Measurements from ENCODE around the gene TSPAN9. TPM values are rescaled to one million over a fixed set of nuclear protein-coding genes. Genes with fewer than 3 reads are reported as not detected.

Gene TSPAN9
- polyA plus RNA-seq, 2 of the 4 experiments (the other 2 are of a cell fraction) = 12.4 to 16.1 TPM

DNA sequence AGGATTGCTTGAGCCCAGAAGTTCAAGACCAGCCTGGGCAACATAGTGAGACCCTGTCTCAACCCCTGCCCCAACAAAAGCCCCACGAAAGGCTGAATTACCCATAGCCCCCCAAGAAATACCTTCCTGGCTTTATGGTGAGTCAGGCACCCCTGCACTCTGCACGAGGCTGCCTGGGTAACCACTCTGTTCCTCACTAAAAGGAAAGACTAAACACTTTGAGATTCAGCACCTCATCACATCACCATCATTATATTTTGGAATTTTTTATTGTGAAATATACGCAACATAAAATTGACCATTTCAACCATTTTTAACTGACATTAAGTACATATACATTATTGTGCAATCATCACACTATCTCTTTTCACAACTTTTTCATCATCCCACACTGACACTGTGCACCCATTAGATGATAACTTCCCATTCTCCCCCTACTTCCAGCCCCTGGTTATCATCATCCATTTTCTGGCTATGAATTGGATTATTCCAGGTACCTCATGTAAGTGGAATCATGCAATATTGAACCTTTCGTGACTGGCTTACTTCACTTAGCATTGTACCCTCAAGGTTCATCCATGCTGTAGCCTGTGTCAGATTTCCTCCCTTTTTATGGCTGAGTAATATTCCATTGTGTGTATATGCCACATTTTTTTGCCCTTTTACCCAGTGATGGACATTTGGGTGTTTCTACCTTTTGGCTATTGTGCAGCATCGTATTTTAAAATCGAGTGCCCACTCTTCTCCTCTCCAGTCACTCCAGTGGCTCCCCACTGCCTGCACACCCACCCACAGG, 51.5 kb downstream of the TSPAN9 start:
- WGBS (ENCODE audit: missing lambda C conversion rate) = 42% methylated on average over 6 of the region's 6 CpGs
- no peak overlapping the region for H3K4me2 ChIP-seq
- ChIA-PET CTCF (interaction anchor here (0.6 to 13.0 kb wide), 10 partner anchors 55 to 530 kb away, joined by 3 to 353 read pairs (median 5); no protein-coding TSS in a partner anchor), POLR2A (no interaction called here)
- H3K4me1 ChIP-seq = 0 out of 3 replicates have a peak, but pooled peaks cover 4% of the 10 kb centered on the region
- TF ChIP-seq ESRRA (IDR thresholded peaks at IDR 0.05; ENCODE audit: borderline replicate concordance, low read length) (no peak), CBX2 (IDR thresholded peaks at IDR 0.05; ENCODE audit: borderline replicate concordance, low read depth) (no peak), KDM1A (IDR thresholded peaks at IDR 0.05; ENCODE audit: low read depth) (no peak)
- TF ChIP-seq, protein P1, sequence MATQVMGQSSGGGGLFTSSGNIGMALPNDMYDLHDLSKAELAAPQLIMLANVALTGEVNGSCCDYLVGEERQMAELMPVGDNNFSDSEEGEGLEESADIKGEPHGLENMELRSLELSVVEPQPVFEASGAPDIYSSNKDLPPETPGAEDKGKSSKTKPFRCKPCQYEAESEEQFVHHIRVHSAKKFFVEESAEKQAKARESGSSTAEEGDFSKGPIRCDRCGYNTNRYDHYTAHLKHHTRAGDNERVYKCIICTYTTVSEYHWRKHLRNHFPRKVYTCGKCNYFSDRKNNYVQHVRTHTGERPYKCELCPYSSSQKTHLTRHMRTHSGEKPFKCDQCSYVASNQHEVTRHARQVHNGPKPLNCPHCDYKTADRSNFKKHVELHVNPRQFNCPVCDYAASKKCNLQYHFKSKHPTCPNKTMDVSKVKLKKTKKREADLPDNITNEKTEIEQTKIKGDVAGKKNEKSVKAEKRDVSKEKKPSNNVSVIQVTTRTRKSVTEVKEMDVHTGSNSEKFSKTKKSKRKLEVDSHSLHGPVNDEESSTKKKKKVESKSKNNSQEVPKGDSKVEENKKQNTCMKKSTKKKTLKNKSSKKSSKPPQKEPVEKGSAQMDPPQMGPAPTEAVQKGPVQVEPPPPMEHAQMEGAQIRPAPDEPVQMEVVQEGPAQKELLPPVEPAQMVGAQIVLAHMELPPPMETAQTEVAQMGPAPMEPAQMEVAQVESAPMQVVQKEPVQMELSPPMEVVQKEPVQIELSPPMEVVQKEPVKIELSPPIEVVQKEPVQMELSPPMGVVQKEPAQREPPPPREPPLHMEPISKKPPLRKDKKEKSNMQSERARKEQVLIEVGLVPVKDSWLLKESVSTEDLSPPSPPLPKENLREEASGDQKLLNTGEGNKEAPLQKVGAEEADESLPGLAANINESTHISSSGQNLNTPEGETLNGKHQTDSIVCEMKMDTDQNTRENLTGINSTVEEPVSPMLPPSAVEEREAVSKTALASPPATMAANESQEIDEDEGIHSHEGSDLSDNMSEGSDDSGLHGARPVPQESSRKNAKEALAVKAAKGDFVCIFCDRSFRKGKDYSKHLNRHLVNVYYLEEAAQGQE (IDR thresholded peaks at IDR 0.05) = no peak
- TF ChIP-seq, protein P2, sequence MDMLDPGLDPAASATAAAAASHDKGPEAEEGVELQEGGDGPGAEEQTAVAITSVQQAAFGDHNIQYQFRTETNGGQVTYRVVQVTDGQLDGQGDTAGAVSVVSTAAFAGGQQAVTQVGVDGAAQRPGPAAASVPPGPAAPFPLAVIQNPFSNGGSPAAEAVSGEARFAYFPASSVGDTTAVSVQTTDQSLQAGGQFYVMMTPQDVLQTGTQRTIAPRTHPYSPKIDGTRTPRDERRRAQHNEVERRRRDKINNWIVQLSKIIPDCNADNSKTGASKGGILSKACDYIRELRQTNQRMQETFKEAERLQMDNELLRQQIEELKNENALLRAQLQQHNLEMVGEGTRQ (IDR thresholded peaks at IDR 0.05) = no peak
- no peak overlapping the region for H3K4me3 ChIP-seq
- peaks cover 6% of the 10 kb centered on the region; the same call in 1 of the 3 replicates for H3K9me3 ChIP-seq
- no peak overlapping the region for H3K27ac ChIP-seq
- FAIRE-seq = no peak
- no peak for ATAC-seq
- no peak for DNase-seq (ENCODE audit: low read depth in 1 of 2, low spot score in 1 of 2)

DNA sequence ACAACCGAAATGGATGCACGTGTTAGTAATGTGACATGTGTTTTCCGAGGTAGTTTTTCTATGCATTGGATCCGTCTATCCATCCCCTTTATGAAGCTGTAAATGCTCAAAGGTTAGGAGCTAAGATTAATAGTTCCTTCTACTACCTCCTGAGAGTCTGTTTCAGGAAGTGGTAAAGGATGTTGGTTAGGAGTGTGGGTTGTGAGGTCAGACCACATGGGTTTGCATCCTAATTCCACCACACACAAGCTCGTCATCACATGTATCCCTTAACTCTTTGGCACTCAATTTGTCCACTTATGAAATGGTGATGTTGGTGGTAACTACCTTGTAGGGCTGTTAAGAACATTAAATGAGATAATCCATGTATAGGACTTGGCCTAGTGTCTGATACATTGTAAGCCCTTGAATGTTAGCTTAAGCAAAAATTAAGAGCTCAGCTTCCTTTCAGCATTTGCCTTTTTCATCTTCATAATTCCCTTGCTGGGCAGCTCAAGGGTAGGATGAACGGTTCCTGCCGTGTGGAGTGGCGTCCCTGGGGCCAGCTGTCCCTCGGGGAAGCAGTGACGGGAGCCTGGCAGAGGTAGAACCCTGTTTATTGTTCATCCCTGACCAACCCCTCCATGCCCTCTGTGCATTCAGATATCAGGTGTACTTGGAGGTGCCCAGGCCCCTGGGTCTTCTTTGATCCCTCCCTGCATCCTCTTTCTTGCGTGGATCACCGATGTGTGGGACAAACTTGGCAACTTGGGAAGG, 52.3 kb downstream of the TSPAN9 start:
- H3K9me3 ChIP-seq = peaks cover 6% of the 10 kb centered on the region; the same call in 1 of the 3 replicates
- ATAC-seq = no peak
- 72% methylated on average over 12 of the region's 12 CpGs for WGBS (ENCODE audit: missing lambda C conversion rate)
- H3K27ac ChIP-seq = no peak overlapping the region
- TF ChIP-seq, protein P3, sequence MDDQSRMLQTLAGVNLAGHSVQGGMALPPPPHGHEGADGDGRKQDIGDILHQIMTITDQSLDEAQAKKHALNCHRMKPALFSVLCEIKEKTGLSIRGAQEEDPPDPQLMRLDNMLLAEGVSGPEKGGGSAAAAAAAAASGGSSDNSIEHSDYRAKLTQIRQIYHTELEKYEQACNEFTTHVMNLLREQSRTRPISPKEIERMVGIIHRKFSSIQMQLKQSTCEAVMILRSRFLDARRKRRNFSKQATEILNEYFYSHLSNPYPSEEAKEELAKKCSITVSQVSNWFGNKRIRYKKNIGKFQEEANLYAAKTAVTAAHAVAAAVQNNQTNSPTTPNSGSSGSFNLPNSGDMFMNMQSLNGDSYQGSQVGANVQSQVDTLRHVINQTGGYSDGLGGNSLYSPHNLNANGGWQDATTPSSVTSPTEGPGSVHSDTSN (IDR thresholded peaks at IDR 0.05) = no peak
- TF ChIP-seq ESRRA (IDR thresholded peaks at IDR 0.05; ENCODE audit: borderline replicate concordance, low read length) (no peak), HOXB13 (CRISPR knock-in tag; IDR thresholded peaks at IDR 0.05; ENCODE audit: low read depth) (no peak), CEBPB (IDR thresholded peaks at IDR 0.05) (no peak), NPAS2 (CRISPR knock-in tag; IDR thresholded peaks at IDR 0.05; ENCODE audit: borderline replicate concordance) (no peak)
- ChIA-PET CTCF (interaction anchor here (0.7 to 13.0 kb wide), 7 partner anchors 12 to 171 kb away, joined by 3 to 353 read pairs (median 5); no protein-coding TSS in a partner anchor), POLR2A (no interaction called here)
- H3K4me3 ChIP-seq = no peak overlapping the region
- 0 out of 3 replicates have a peak, but pooled peaks cover 4% of the 10 kb centered on the region for H3K4me1 ChIP-seq
- no peak for FAIRE-seq
- no peak overlapping the region for H3K4me2 ChIP-seq
- DNase-seq (ENCODE audit: low read depth in 1 of 2, low spot score in 1 of 2) = no peak

DNA sequence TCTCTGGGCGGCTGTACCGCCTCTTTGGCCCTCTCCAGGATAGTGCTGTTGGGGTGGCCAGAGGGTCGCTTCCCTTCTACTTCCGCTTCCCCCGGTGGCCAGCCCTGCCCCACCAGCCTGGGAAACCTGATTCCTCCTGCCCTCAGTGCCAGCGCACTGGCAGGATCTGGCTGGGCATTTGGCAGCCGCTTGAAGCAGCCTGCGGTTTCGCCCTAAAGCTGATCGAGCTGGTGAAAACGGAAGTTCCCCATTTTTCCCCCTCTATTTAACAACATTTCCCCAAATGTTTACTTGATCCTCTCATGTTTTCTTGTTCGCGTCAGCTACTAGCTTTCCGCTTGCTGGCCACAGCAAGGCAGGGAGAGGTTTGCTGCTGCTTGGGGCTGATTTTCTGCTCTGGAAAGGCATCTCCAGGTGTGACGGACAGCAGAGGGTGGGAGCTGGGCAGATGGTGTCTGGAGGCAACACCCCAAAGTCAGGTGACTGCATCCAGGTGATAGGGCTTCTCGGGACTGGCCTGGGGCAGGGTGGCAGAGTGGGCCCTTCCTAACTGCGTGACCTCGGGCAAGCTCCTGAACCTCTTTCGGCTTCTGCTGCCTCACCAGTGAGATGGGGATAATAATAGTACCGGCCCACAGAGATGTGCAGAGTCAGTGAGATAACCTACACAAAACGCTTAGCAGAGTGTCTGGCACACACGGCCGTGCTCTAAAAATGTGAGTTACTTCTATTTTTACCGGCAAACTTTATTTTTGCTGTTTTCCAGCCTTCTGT, 53.1 kb downstream of the TSPAN9 start:
- TF ChIP-seq, protein P4, sequence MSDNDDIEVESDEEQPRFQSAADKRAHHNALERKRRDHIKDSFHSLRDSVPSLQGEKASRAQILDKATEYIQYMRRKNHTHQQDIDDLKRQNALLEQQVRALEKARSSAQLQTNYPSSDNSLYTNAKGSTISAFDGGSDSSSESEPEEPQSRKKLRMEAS (IDR thresholded peaks at IDR 0.05) = no peak
- TF ChIP-seq FOSL2 (IDR thresholded peaks at IDR 0.05) (no peak), FOSL2 (CRISPR knock-in tag; IDR thresholded peaks at IDR 0.05) (no peak)
- Histone ChIP-seq H3K4me1 (0 out of 3 replicates have a peak, but pooled peaks cover 4% of the 10 kb centered on the region), H3K4me2 (no peak overlapping the region), H3K27ac (no peak overlapping the region), H3K9me3 (no peaks in the 10 kb centered on the region), H3K4me3 (no peak overlapping the region)
- CTCF ChIA-PET = interaction anchor here (0.6 to 13.0 kb wide), 9 partner anchors 12 to 693 kb away, joined by 3 to 353 read pairs (median 3); no protein-coding TSS in a partner anchor
- POLR2A ChIA-PET = no interaction called here
- FAIRE-seq (no peak), DNase-seq (ENCODE audit: low read depth in 1 of 2, low spot score in 1 of 2) (no peak), ATAC-seq (no peak)
- 74% methylated on average over 24 of the region's 24 CpGs for WGBS (ENCODE audit: missing lambda C conversion rate)
